Measurements from ENCODE around the gene SUPT7L. TPM values are rescaled to one million over a fixed set of nuclear protein-coding genes. Genes with fewer than 3 reads are reported as not detected.

The SUPT7L gene
- total and polyA plus RNA-seq, 10 donors, result 22.9 to 42.1 (median 30.9) TPM

GRCh38 chr2:27664154-27664574 is 750 bp upstream of the SUPT7L start:
- Histone ChIP-seq H3K4me1 (peaks cover 29 to 89% (median 51%) of the 10 kb centered on the region in 6 donors), H3K27me3 (replicated peaks in 1 of 7) (no peaks in the 10 kb centered on the region), H3K27ac (peak overlapping the region; percentile 77 to 96 (median 92)), H3K4me3 (peak overlapping the region; percentile 69 to 97 (median 92)), H3K9me3 (no peaks in the 10 kb centered on the region), H3K36me3 (peaks cover 0 to 58% (median 52%) of the 10 kb centered on the region in 6 donors)
- intact Hi-C loops (cut with DNase I; ENCODE audit: low total_unique reads), result no loop called here
- WGBS, 5 donors, result 3 to 18% (median 5%) methylated on average over 16 to 28 of the region's 28 CpGs
- DNase-seq, result no peak
- TF ChIP-seq POLR2A (IDR thresholded peaks at IDR 0.05) (no peak), POLR2AphosphoS5 (IDR thresholded peaks at IDR 0.05) (no peak), CTCF (IDR thresholded peaks at IDR 0.05 in 8 of 11, conservative IDR thresholded peaks at IDR 0.05 in 3 of 11) (no peak)

- Histone ChIP-seq H3K27me3 (replicated peaks in 1 of 7) (no peaks in the 10 kb centered on the region), H3K9me3 (no peaks in the 10 kb centered on the region), H3K4me1 (peaks cover 25 to 76% (median 49%) of the 10 kb centered on the region in 6 donors), H3K4me3 (no peak overlapping the region), H3K27ac (no peak overlapping the region), H3K36me3 (peaks cover 4 to 58% (median 45%) of the 10 kb centered on the region in 6 donors)
- TF ChIP-seq CTCF (IDR thresholded peaks at IDR 0.05 in 8 of 11, conservative IDR thresholded peaks at IDR 0.05 in 3 of 11) (no peak), POLR2AphosphoS5 (IDR thresholded peaks at IDR 0.05) (no peak)
- no peak for DNase-seq
- WGBS, 5 donors, result 86 to 97% (median 91%) methylated on average over 1 of the region's 1 CpG
- intact Hi-C loops (cut with DNase I; ENCODE audit: low total_unique reads), result no loop called here
Measured at GRCh38 chr2:27661371-27661770, 2.0 kb downstream of the SUPT7L start.

- H3K4me3 ChIP-seq, result no peak overlapping the region
- no peaks in the 10 kb centered on the region for H3K27me3 ChIP-seq (replicated peaks in 1 of 7)
- H3K9me3 ChIP-seq, result no peaks in the 10 kb centered on the region
- H3K4me1 ChIP-seq, result peaks cover 0 to 25% (median 14%) of the 10 kb centered on the region in 6 donors
- TF ChIP-seq POLR2AphosphoS5 (IDR thresholded peaks at IDR 0.05), result no peak
- TF ChIP-seq POLR2A (IDR thresholded peaks at IDR 0.05), result no peak
- no peak for TF ChIP-seq CTCF (IDR thresholded peaks at IDR 0.05 in 8 of 11, conservative IDR thresholded peaks at IDR 0.05 in 3 of 11)
- no peak overlapping the region for H3K27ac ChIP-seq
- intact Hi-C loops (cut with DNase I; ENCODE audit: low total_unique reads), result no loop called here
- WGBS, 5 donors, result 89 to 94% (median 93%) methylated on average over 7 of the region's 7 CpGs
- peaks cover 13 to 100% (median 87%) of the 10 kb centered on the region in 6 donors for H3K36me3 ChIP-seq
- no peak for DNase-seq
Measured at GRCh38 chr2:27655155-27655951, 8.1 kb downstream of the SUPT7L start.

GRCh38 chr2:27653397-27653796 is 10.0 kb downstream of the SUPT7L start:
- Histone ChIP-seq H3K4me3 (no peak overlapping the region), H3K27ac (no peak overlapping the region), H3K4me1 (peaks cover 0 to 8% (median 2%) of the 10 kb centered on the region in 6 donors), H3K36me3 (peaks cover 13 to 100% (median 93%) of the 10 kb centered on the region in 6 donors), H3K27me3 (replicated peaks in 1 of 7) (no peaks in the 10 kb centered on the region), H3K9me3 (no peaks in the 10 kb centered on the region)
- 90 to 98% (median 92%) methylated on average over 2 of the region's 2 CpGs for WGBS, 5 donors
- TF ChIP-seq POLR2A (IDR thresholded peaks at IDR 0.05) (no peak), CTCF (IDR thresholded peaks at IDR 0.05 in 8 of 11, conservative IDR thresholded peaks at IDR 0.05 in 3 of 11) (no peak), POLR2AphosphoS5 (IDR thresholded peaks at IDR 0.05) (no peak)
- no peak for DNase-seq
- intact Hi-C loops (cut with DNase I; ENCODE audit: low total_unique reads), result no loop called here

All from spleen (tissue), 11 donors.